GM19395 (cell line): ENCODE results near the gene IST1.

ENCODE experiments used
- ATAC-seq: cut with Tn5 transposase; IDR thresholded peaks from one replicate; pipeline ENCODE4 v1.9.1; 2021; ENCODE audit warnings: mild to moderate bottlenecking, moderate library complexity; ENCODE audit not compliant: unreplicated experiment

Gene IST1

GRCh38 chr16:71961066-71962039, 66.0 kb downstream of the IST1 start:
- ATAC-seq, result peak; percentile 79

GRCh38 chr16:71963125-71963875, 68.0 kb downstream of the IST1 start:
- no peak for ATAC-seq

GRCh38 chr16:71965223-71965622, 69.9 kb downstream of the IST1 start:
- ATAC-seq, result no peak

- ATAC-seq, result no peak
Measured at GRCh38 chr16:71966932-71967331, 71.6 kb downstream of the IST1 start.

GRCh38 chr16:71969353-71969752, 74.0 kb downstream of the IST1 start:
- ATAC-seq, result no peak

- no peak for ATAC-seq
Measured at GRCh38 chr16:71971571-71971970, 76.2 kb downstream of the IST1 start.

- no peak for ATAC-seq
Measured at GRCh38 chr16:71972356-71972755, 77.0 kb downstream of the IST1 start.

GRCh38 chr16:71973001-71973400, 77.7 kb downstream of the IST1 start:
- ATAC-seq, result no peak

GRCh38 chr16:71974068-71974818, 78.9 kb downstream of the IST1 start:
- ATAC-seq, result no peak
